Measurements from ENCODE around the gene TMEM240.
"Not testable (repeated sequence)": the region's sequence is repeated elsewhere in the genome, so short reads cannot be mapped to it uniquely, and the experiment has no call there.

The TMEM240 gene

GRCh38 chr1:1560178-1560577 lies 19.8 kb upstream of the TMEM240 start:
- no peak for DNase-seq
- no peak overlapping the region for H3K4me3 ChIP-seq (ENCODE audit: low read depth, low read length)
- TF ChIP-seq CTCF (IDR thresholded peaks at IDR 0.05; ENCODE audit: low read depth, low read length, missing control alignments), result no peak
- peaks cover 46% of the 10 kb centered on the region for H3K36me3 ChIP-seq (replicated peaks)
- in situ Hi-C loops (cut with HindIII; ENCODE audit: low pct_ligation_motif_present, low sequenced_read_pairs), result no loop called here
- no peaks in the 10 kb centered on the region for H3K27me3 ChIP-seq (replicated peaks)
- H3K27ac ChIP-seq, result no peak overlapping the region

GRCh38 chr1:1559066-1559465 lies 18.6 kb upstream of the TMEM240 start:
- in situ Hi-C loops (cut with HindIII; ENCODE audit: low pct_ligation_motif_present, low sequenced_read_pairs), result no loop called here
- H3K27ac ChIP-seq, result no peak overlapping the region
- no peak overlapping the region for H3K4me3 ChIP-seq (ENCODE audit: low read depth, low read length)
- H3K27me3 ChIP-seq (replicated peaks), result no peaks in the 10 kb centered on the region
- DNase-seq, result no peak
- peaks cover 41% of the 10 kb centered on the region for H3K36me3 ChIP-seq (replicated peaks)
- no peak for TF ChIP-seq CTCF (IDR thresholded peaks at IDR 0.05; ENCODE audit: low read depth, low read length, missing control alignments)

DNA sequence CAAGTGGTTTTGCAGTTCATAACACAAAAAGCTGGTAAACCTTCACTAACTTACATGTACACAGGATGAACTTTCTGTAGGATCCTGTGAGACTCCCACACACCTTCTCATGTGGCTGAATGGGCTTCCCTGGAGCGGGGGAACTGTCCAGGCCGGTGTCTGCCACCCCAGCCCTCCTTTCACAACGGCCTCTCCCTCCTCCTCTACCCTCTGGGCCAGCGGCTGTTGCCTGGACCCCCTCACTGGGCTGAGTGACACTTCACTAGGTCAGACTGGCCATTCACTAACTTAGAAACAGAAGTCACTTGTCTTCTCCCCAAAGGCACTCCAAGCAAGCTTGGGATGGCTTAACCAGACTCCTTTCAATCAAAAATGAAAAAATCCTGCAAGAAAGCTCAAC lies 18.2 kb upstream of the TMEM240 start:
- Histone ChIP-seq H3K27ac (no peak overlapping the region), H3K4me3 (ENCODE audit: low read depth, low read length) (no peak overlapping the region), H3K36me3 (replicated peaks) (peaks cover 38% of the 10 kb centered on the region), H3K27me3 (replicated peaks) (no peaks in the 10 kb centered on the region)
- in situ Hi-C loops (cut with HindIII; ENCODE audit: low pct_ligation_motif_present, low sequenced_read_pairs), result no loop called here
- no peak for TF ChIP-seq CTCF (IDR thresholded peaks at IDR 0.05; ENCODE audit: low read depth, low read length, missing control alignments)
- no peak for DNase-seq

DNA sequence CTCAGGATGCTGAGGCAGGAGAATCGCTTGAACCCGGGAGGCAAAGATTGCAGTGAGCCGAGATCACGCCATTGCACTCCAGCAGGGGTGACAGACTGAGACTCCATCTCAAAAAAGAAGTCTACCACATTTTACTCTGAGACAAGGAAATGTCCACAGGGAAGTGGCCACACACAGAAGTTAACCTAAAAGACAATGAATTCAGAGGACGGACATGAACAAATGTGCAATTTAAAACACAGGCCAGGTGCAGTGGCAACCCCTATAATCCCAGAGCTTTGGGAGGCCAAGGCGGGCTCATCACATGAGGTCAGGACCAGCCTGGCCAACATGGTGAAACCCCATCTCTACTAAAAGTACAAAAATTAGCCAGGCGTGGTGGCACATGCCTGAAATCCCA lies 17.3 kb upstream of the TMEM240 start:
- peaks cover 34% of the 10 kb centered on the region for H3K36me3 ChIP-seq (replicated peaks)
- H3K27ac ChIP-seq; DNase-seq; H3K4me3 ChIP-seq (ENCODE audit: low read depth, low read length); H3K27me3 ChIP-seq (replicated peaks); in situ Hi-C loops (cut with HindIII; ENCODE audit: low pct_ligation_motif_present, low sequenced_read_pairs): not testable (repeated sequence)

GRCh38 chr1:1556961-1557360 lies 16.5 kb upstream of the TMEM240 start:
- DNase-seq; H3K4me3 ChIP-seq (ENCODE audit: low read depth, low read length); H3K27me3 ChIP-seq (replicated peaks); in situ Hi-C loops (cut with HindIII; ENCODE audit: low pct_ligation_motif_present, low sequenced_read_pairs); H3K27ac ChIP-seq: not testable (repeated sequence)
- peaks cover 27% of the 10 kb centered on the region for H3K36me3 ChIP-seq (replicated peaks)

DNA sequence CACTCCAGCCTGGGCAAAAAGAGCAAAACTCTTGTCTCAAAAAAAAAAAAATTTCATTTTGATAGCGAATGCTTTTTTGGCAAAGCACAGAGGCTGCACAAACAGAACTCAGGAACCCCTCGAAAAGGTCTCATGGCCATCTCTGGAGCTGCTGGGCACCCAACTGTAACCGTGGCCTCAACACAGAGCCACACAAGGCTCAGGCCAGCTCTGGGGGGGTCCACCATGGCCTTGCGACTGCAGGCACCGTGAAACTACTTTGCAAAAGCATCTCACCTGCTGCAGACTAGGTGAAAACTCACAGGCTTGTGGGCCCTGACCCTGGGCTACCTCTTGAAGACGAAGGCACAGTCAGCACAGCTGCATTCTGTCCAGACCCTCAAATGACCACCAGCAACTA lies 16.1 kb upstream of the TMEM240 start:
- DNase-seq, result no peak
- in situ Hi-C loops (cut with HindIII; ENCODE audit: low pct_ligation_motif_present, low sequenced_read_pairs), result no loop called here
- Histone ChIP-seq H3K36me3 (replicated peaks) (peaks cover 24% of the 10 kb centered on the region), H3K27me3 (replicated peaks) (no peaks in the 10 kb centered on the region), H3K4me3 (ENCODE audit: low read depth, low read length) (no peak overlapping the region), H3K27ac (no peak overlapping the region)
- TF ChIP-seq CTCF (IDR thresholded peaks at IDR 0.05; ENCODE audit: low read depth, low read length, missing control alignments), result no peak
